Kidney epithelial cell (primary cell): ENCODE results near the gene ELMOD2. TPM values are rescaled to one million over a fixed set of nuclear protein-coding genes. Genes with fewer than 3 reads are reported as not detected.
A peak's percentile ranks its signal among the peaks of the same experiment; 100 is the strongest.

Source experiments
- DNase-seq: peaks from one replicate; pipeline ENCODE4 v3.0.0-alpha.2; 2010; ENCODE audit warnings: low read depth
- H3K27me3 ChIP-seq: 2 replicates; pipeline ENCODE4 v1.6.0; 2011; ENCODE audit warnings: low read length; ENCODE audit not compliant: control insufficient read depth, insufficient read depth
- H3K36me3 ChIP-seq: 2 replicates; pipeline ENCODE4 v1.5.1; 2011; ENCODE audit warnings: low read length; ENCODE audit not compliant: control insufficient read depth, insufficient read depth
- H3K4me3 ChIP-seq: 2 replicates; pipeline ENCODE4 v1.5.1; 2011; ENCODE audit warnings: low read depth, mild to moderate bottlenecking, control low read depth, low read length
- CTCF ChIP-seq: IDR thresholded peaks from 2 replicates; pipeline ENCODE4 v1.5.1; 2011; ENCODE audit warnings: mild to moderate bottlenecking, moderate library complexity, low read length, control low read depth, inconsistent platforms; ENCODE audit not compliant: insufficient read depth, poor library complexity, severe bottlenecking
- total RNA-seq: library from RNA; depleted of rRNA; stranded (reverse); fragments of >200 nt; gene quantifications from 2 replicates; pipeline ENCODE4 v1.2.3, GENCODE V29; 2015

ELMOD2 gene
- total RNA-seq, 1 donor from 2014 or later = 60.5 TPM

GRCh38 chr4:140595065-140595464 lies 71.1 kb downstream of the ELMOD2 start:
- Histone ChIP-seq H3K27me3 (no peaks in the 10 kb centered on the region), H3K4me3 (no peak overlapping the region), H3K36me3 (no peaks in the 10 kb centered on the region)
- peak; percentile 40 for TF ChIP-seq CTCF
- no peak for DNase-seq

- TF ChIP-seq CTCF = no peak
- Histone ChIP-seq H3K36me3 (no peaks in the 10 kb centered on the region), H3K4me3 (no peak overlapping the region), H3K27me3 (no peaks in the 10 kb centered on the region)
- no peak for DNase-seq
Observed at GRCh38 chr4:140600408-140600807, 76.4 kb downstream of the ELMOD2 start.

- Histone ChIP-seq H3K36me3 (no peaks in the 10 kb centered on the region), H3K4me3 (no peak overlapping the region)
Observed at GRCh38 chr4:140602714-140603113, 78.7 kb downstream of the ELMOD2 start.

GRCh38 chr4:140603286-140603685 lies 79.3 kb downstream of the ELMOD2 start:
- Histone ChIP-seq H3K27me3 (no peaks in the 10 kb centered on the region), H3K4me3 (no peak overlapping the region), H3K36me3 (no peaks in the 10 kb centered on the region)
- no peak for TF ChIP-seq CTCF
- no peak for DNase-seq

More at GRCh38 chr4:140602714-140603113, 78.7 kb downstream of the ELMOD2 start:
- DNase-seq = no peak
- H3K27me3 ChIP-seq = no peaks in the 10 kb centered on the region
- no peak for TF ChIP-seq CTCF

Other genes with a start within 250 kb of the ELMOD2 start
- 58.4 and 64.1 TPM in 2 replicates for gene SCOC, start 150.5 kb upstream of the ELMOD2 start, total RNA-seq
- gene CLGN, start 96.5 kb upstream of the ELMOD2 start, total RNA-seq = 10.0 and 12.1 TPM in 2 replicates
- not detected in 2 replicates for gene MGAT4D, start 25.9 kb upstream of the ELMOD2 start, total RNA-seq
- gene UCP1, start 44.8 kb downstream of the ELMOD2 start, total RNA-seq = 0.58 TPM in 1 of 2 replicates, not detected in the other
- 34.6 and 38.5 TPM in 2 replicates for gene TBC1D9, start 232.2 kb downstream of the ELMOD2 start, total RNA-seq